HCEC 1CT (cell line): ENCODE measurements around the gene MCCD1.

ENCODE experiments used
- DNase-seq: peaks from one replicate; pipeline ENCODE4 v3.0.0-alpha.2; 2017

MCCD1 gene

DNA sequence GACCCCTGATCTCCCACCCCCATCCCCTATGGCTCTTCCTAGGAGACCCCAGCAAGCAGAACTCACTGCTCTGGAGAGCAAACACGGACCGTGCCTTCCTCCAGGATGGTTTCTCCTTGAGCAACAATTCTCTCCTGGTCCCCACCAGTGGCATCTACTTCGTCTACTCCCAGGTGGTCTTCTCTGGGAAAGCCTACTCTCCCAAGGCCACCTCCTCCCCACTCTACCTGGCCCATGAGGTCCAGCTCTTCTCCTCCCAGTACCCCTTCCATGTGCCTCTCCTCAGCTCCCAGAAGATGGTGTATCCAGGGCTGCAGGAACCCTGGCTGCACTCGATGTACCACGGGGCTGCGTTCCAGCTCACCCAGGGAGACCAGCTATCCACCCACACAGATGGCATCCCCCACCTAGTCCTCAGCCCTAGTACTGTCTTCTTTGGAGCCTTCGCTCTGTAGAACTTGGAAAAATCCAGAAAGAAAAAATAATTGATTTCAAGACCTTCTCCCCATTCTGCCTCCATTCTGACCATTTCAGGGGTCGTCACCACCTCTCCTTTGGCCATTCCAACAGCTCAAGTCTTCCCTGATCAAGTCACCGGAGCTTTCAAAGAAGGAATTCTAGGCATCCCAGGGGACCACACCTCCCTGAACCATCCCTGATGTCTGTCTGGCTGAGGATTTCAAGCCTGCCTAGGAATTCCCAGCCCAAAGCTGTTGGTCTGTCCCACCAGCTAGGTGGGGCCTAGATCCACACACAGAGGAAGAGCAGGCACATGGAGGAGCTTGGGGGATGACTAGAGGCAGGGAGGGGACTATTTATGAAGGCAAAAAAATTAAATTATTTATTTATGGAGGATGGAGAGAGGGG lies 44.7 kb downstream of the MCCD1 start:
- DNase-seq, result no peak

- DNase-seq, result no peak
These were observed 45.6 kb downstream of the MCCD1 start for GRCh38 chr6:31574106-31575061.

GRCh38 chr6:31575335-31575901 lies 46.7 kb downstream of the MCCD1 start, which contains the start of gene TNF:
TNF (plus strand) TSS chr6:31575565; CDS start chr6:31575742, 177 bp downstream.
- DNase-seq, result no peak

DNA sequence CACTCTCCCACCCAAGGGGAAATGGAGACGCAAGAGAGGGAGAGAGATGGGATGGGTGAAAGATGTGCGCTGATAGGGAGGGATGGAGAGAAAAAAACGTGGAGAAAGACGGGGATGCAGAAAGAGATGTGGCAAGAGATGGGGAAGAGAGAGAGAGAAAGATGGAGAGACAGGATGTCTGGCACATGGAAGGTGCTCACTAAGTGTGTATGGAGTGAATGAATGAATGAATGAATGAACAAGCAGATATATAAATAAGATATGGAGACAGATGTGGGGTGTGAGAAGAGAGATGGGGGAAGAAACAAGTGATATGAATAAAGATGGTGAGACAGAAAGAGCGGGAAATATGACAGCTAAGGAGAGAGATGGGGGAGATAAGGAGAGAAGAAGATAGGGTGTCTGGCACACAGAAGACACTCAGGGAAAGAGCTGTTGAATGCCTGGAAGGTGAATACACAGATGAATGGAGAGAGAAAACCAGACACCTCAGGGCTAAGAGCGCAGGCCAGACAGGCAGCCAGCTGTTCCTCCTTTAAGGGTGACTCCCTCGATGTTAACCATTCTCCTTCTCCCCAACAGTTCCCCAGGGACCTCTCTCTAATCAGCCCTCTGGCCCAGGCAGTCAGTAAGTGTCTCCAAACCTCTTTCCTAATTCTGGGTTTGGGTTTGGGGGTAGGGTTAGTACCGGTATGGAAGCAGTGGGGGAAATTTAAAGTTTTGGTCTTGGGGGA lies 47.4 kb downstream of the MCCD1 start:
- no peak for DNase-seq

DNA sequence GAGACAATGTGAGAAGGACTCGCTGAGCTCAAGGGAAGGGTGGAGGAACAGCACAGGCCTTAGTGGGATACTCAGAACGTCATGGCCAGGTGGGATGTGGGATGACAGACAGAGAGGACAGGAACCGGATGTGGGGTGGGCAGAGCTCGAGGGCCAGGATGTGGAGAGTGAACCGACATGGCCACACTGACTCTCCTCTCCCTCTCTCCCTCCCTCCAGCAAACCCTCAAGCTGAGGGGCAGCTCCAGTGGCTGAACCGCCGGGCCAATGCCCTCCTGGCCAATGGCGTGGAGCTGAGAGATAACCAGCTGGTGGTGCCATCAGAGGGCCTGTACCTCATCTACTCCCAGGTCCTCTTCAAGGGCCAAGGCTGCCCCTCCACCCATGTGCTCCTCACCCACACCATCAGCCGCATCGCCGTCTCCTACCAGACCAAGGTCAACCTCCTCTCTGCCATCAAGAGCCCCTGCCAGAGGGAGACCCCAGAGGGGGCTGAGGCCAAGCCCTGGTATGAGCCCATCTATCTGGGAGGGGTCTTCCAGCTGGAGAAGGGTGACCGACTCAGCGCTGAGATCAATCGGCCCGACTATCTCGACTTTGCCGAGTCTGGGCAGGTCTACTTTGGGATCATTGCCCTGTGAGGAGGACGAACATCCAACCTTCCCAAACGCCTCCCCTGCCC lies 48.3 kb downstream of the MCCD1 start:
- no peak for DNase-seq

GRCh38 chr6:31577579-31577966 lies 48.8 kb downstream of the MCCD1 start:
- DNase-seq, result no peak

DNA sequence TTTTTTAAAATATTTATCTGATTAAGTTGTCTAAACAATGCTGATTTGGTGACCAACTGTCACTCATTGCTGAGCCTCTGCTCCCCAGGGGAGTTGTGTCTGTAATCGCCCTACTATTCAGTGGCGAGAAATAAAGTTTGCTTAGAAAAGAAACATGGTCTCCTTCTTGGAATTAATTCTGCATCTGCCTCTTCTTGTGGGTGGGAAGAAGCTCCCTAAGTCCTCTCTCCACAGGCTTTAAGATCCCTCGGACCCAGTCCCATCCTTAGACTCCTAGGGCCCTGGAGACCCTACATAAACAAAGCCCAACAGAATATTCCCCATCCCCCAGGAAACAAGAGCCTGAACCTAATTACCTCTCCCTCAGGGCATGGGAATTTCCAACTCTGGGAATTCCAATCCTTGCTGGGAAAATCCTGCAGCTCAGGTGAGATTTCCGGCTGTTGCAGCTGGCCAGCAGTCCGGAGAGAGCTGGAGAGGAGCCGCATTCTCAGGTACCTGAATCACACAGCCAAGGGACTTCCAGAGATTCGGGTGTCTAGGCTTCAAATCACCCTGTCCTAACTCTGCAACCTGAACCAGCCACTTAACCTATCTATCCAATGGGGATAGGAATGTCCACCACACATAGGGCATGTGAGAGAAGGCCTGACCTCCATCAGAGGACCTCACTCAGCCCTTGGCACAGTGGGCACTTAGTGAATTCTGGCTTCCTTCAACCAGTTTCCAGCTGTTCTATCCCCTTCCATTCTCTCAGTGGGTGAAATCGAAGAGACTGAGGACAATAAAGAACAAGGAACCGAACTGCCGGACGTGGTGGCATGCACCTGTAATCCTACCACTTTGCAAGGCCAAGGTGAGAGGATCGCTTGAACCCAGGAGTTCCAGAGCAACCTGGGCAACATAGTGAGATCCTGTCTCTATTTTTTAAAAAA lies 49.7 kb downstream of the MCCD1 start:
- DNase-seq, result no peak

DNA sequence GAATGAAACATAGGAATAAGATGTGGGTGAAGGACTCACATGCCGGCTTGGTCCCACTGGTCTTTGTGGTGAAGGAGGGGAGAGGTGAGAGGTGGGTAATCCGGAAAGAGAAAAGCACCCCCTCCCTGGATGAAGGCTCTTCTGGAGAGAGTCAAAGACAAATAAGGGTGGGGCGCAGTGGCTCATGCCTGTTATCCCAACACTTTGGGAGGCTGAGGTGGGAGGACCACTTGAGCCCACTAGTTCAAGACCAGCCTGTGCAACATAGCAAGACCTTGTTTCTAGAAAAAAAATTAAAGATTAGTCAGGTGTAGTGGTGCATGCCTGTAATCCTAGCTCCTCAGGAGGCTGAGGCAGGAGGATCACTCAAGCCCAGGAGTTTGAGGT lies 50.4 kb downstream of the MCCD1 start:
- no peak for DNase-seq
